ENCODE data around the gene DLGAP1.
"Not testable (repeated sequence)": the region's sequence is repeated elsewhere in the genome, so short reads cannot be mapped to it uniquely, and the experiment has no call there.

DLGAP1 gene

DNA sequence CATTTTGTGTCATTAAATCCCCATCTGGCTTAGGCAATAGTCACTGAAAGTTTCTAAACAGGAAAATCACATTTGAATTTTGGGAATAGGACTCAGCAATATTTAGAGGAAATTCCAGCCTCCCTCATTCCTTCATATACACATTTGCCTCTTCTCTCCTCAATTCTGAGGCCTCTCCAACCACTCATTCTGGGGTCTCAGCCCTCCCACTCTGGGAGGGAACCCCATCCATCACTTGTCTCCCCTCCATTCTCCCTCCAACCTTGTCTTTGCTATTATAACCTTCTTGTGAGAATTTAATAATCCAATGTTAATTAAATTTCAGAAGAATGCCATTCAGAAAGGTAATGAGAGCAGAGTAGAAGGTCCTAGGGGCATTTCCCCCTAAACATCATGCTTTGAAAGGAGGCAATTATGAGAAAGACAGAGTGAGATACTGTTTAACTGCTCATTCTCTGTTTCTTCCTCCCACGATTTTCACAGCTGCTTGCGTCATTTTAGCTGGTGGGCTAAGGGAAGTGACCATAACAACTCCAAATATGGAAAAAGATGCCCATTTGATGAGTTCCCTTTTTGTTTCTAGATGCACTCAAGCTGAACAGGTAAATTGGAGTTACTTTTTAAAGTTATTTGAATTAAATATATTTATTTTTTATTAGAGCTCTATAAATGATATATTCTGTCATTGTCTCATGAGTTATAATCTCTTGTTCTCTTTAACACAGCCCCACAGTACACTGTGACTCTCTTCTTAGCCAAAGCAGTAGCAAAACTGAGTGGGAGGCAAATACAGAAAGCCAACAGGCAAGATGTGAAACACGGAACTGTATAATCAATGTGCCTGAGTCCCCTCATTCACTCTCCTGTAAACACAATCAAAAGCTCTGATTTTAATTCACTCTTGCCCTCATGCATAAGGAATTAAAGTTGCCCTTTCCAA lies 135.1 kb downstream of the DLGAP1 start:
- no peaks in the 10 kb centered on the region for H3K36me3 ChIP-seq (ENCODE audit: insufficient read depth, insufficient read length, low read length)
- no peaks in the 10 kb centered on the region for H3K9me3 ChIP-seq (ENCODE audit: insufficient read depth, low read length)
- H3K27me3 ChIP-seq (ENCODE audit: insufficient read depth, insufficient read length): no peaks in the 10 kb centered on the region
- TF ChIP-seq SUZ12 (IDR thresholded peaks at IDR 0.05; ENCODE audit: extremely low read depth, insufficient read depth, insufficient read length) (no peak), YY1 (IDR thresholded peaks at IDR 0.05; ENCODE audit: insufficient read depth, insufficient read length) (no peak), ZNF274 (IDR thresholded peaks at IDR 0.05; ENCODE audit: low read depth, low read length) (no peak)
- no peak for DNase-seq (ENCODE audit: low read depth, low spot score)
- no peak overlapping the region for H3K9ac ChIP-seq (ENCODE audit: insufficient read length, low read depth)
- H3K4me1 ChIP-seq (ENCODE audit: insufficient read depth, insufficient read length): no peaks in the 10 kb centered on the region
- H3K4me3 ChIP-seq (ENCODE audit: insufficient read length, low read depth): no peak overlapping the region

DNA sequence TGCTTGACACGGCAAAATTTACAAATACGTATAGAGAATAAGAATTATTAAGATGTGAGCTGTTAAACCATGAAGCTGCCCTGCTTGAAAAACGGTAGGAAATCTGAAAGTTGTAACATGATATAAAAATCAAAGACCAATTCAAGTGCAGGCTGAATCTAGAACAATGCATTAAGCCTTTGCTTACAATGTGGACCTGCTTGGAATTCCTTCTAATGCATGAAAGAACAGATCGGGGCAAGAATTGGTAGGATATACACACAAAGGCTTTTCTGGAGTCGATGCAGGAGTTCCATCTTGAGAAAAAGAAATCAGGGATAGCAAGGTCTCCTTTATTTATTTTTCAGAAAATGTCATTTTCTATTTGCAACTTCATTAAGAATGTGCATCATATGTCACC lies 136.8 kb downstream of the DLGAP1 start:
- DNase-seq (ENCODE audit: low read depth, low spot score): no peak
- H3K27me3 ChIP-seq (ENCODE audit: insufficient read depth, insufficient read length): no peaks in the 10 kb centered on the region
- TF ChIP-seq SUZ12 (IDR thresholded peaks at IDR 0.05; ENCODE audit: extremely low read depth, insufficient read depth, insufficient read length) (no peak), YY1 (IDR thresholded peaks at IDR 0.05; ENCODE audit: insufficient read depth, insufficient read length) (no peak), ZNF274 (IDR thresholded peaks at IDR 0.05; ENCODE audit: low read depth, low read length) (no peak)
- H3K9me3 ChIP-seq (ENCODE audit: insufficient read depth, low read length): no peaks in the 10 kb centered on the region
- no peak overlapping the region for H3K4me3 ChIP-seq (ENCODE audit: insufficient read length, low read depth)
- no peaks in the 10 kb centered on the region for H3K4me1 ChIP-seq (ENCODE audit: insufficient read depth, insufficient read length)
- no peaks in the 10 kb centered on the region for H3K36me3 ChIP-seq (ENCODE audit: insufficient read depth, insufficient read length, low read length)
- H3K9ac ChIP-seq (ENCODE audit: insufficient read length, low read depth): no peak overlapping the region

DNA sequence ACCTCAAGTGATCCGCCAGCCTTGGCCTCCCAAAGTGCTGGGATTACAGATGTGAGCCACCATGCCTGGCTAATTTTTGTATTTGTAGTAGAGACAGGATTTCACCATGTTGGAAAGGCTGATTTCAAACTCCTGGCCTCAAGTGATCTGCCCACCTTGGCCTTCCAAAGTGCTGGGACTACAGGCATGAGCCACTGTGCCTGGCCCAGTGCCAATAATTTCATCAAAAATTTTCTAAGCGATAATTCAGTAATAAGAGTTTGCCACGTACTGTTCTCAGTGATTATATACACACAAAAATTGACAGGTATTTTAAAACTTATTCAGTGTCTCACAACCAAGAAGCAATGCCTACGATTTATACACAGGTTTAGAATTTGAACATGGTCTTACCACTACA lies 143.2 kb downstream of the DLGAP1 start:
- H3K9ac ChIP-seq (ENCODE audit: insufficient read length, low read depth); H3K27me3 ChIP-seq (ENCODE audit: insufficient read depth, insufficient read length); H3K4me1 ChIP-seq (ENCODE audit: insufficient read depth, insufficient read length); H3K4me3 ChIP-seq (ENCODE audit: insufficient read length, low read depth); H3K9me3 ChIP-seq (ENCODE audit: insufficient read depth, low read length); H3K36me3 ChIP-seq (ENCODE audit: insufficient read depth, insufficient read length, low read length); DNase-seq (ENCODE audit: low read depth, low spot score): not testable (repeated sequence)

- H3K36me3 ChIP-seq (ENCODE audit: insufficient read depth, insufficient read length, low read length): no peaks in the 10 kb centered on the region
- H3K4me3 ChIP-seq (ENCODE audit: insufficient read length, low read depth): no peak overlapping the region
- H3K27me3 ChIP-seq (ENCODE audit: insufficient read depth, insufficient read length): no peaks in the 10 kb centered on the region
- TF ChIP-seq YY1 (IDR thresholded peaks at IDR 0.05; ENCODE audit: insufficient read depth, insufficient read length) (no peak), ZNF274 (IDR thresholded peaks at IDR 0.05; ENCODE audit: low read depth, low read length) (no peak), SUZ12 (IDR thresholded peaks at IDR 0.05; ENCODE audit: extremely low read depth, insufficient read depth, insufficient read length) (no peak)
- no peak for DNase-seq (ENCODE audit: low read depth, low spot score)
- no peaks in the 10 kb centered on the region for H3K4me1 ChIP-seq (ENCODE audit: insufficient read depth, insufficient read length)
- no peaks in the 10 kb centered on the region for H3K9me3 ChIP-seq (ENCODE audit: insufficient read depth, low read length)
- H3K9ac ChIP-seq (ENCODE audit: insufficient read length, low read depth): no peak overlapping the region
These were observed 144.0 kb downstream of the DLGAP1 start for GRCh38 chr18:4311136-4311535.

- TF ChIP-seq SUZ12 (IDR thresholded peaks at IDR 0.05; ENCODE audit: extremely low read depth, insufficient read depth, insufficient read length) (no peak), YY1 (IDR thresholded peaks at IDR 0.05; ENCODE audit: insufficient read depth, insufficient read length) (no peak), ZNF274 (IDR thresholded peaks at IDR 0.05; ENCODE audit: low read depth, low read length) (no peak)
- Histone ChIP-seq H3K9me3 (ENCODE audit: insufficient read depth, low read length) (no peaks in the 10 kb centered on the region), H3K27me3 (ENCODE audit: insufficient read depth, insufficient read length) (no peaks in the 10 kb centered on the region), H3K4me1 (ENCODE audit: insufficient read depth, insufficient read length) (no peaks in the 10 kb centered on the region), H3K4me3 (ENCODE audit: insufficient read length, low read depth) (no peak overlapping the region), H3K36me3 (ENCODE audit: insufficient read depth, insufficient read length, low read length) (no peaks in the 10 kb centered on the region), H3K9ac (ENCODE audit: insufficient read length, low read depth) (no peak overlapping the region)
- DNase-seq (ENCODE audit: low read depth, low spot score): no peak
These were observed 145.9 kb downstream of the DLGAP1 start for GRCh38 chr18:4309227-4309626.

DNA sequence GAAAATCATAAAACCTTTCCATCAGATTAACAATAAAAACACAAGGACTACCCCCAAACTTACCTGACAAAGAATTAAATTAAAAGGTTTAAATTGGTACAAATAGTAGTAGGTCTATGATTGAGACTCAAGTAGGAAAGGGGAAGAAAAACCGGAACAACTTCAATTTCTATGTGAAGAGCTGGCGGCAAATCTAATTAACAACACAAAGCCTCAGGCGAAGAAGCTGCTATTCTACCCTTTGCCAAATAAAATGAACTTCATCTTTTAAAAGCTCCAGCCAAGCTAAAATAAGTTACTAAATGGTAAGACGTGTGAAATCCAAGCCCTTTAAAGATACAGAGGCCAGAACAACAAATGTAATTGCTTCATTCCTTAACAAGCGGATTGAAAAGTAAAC lies 146.5 kb downstream of the DLGAP1 start:
- no peak for DNase-seq (ENCODE audit: low read depth, low spot score)
- TF ChIP-seq YY1 (IDR thresholded peaks at IDR 0.05; ENCODE audit: insufficient read depth, insufficient read length) (no peak), ZNF274 (IDR thresholded peaks at IDR 0.05; ENCODE audit: low read depth, low read length) (no peak), SUZ12 (IDR thresholded peaks at IDR 0.05; ENCODE audit: extremely low read depth, insufficient read depth, insufficient read length) (no peak)
- H3K4me3 ChIP-seq (ENCODE audit: insufficient read length, low read depth): no peak overlapping the region
- H3K9ac ChIP-seq (ENCODE audit: insufficient read length, low read depth): no peak overlapping the region
- H3K9me3 ChIP-seq (ENCODE audit: insufficient read depth, low read length): no peaks in the 10 kb centered on the region
- no peaks in the 10 kb centered on the region for H3K36me3 ChIP-seq (ENCODE audit: insufficient read depth, insufficient read length, low read length)
- no peaks in the 10 kb centered on the region for H3K27me3 ChIP-seq (ENCODE audit: insufficient read depth, insufficient read length)
- no peaks in the 10 kb centered on the region for H3K4me1 ChIP-seq (ENCODE audit: insufficient read depth, insufficient read length)

GRCh38 chr18:4299395-4299794 lies 155.7 kb downstream of the DLGAP1 start:
- H3K9ac ChIP-seq (ENCODE audit: insufficient read length, low read depth): no peak overlapping the region
- H3K27me3 ChIP-seq (ENCODE audit: insufficient read depth, insufficient read length): no peaks in the 10 kb centered on the region
- TF ChIP-seq SUZ12 (IDR thresholded peaks at IDR 0.05; ENCODE audit: extremely low read depth, insufficient read depth, insufficient read length): no peak
- no peak for TF ChIP-seq ZNF274 (IDR thresholded peaks at IDR 0.05; ENCODE audit: low read depth, low read length)
- no peak for TF ChIP-seq YY1 (IDR thresholded peaks at IDR 0.05; ENCODE audit: insufficient read depth, insufficient read length)
- no peaks in the 10 kb centered on the region for H3K36me3 ChIP-seq (ENCODE audit: insufficient read depth, insufficient read length, low read length)
- DNase-seq (ENCODE audit: low read depth, low spot score): no peak
- H3K4me1 ChIP-seq (ENCODE audit: insufficient read depth, insufficient read length): no peaks in the 10 kb centered on the region
- H3K4me3 ChIP-seq (ENCODE audit: insufficient read length, low read depth): no peak overlapping the region
- H3K9me3 ChIP-seq (ENCODE audit: insufficient read depth, low read length): no peaks in the 10 kb centered on the region
